MM.1S (cell line): ENCODE measurements around the gene POGLUT2.

Source experiments
- DNase-seq: peaks from one replicate; pipeline ENCODE4 v3.0.0-alpha.2; 2015
- H2AFZ ChIP-seq: fragments of 300-600 bp; sonication (generic); 2 replicates; pipeline ENCODE4 v1.6.0; 2016; ENCODE audit warnings: antibody characterized with exemption, low read length
- H3F3A ChIP-seq: fragments of 300-600 bp; sonication (generic); 2 replicates; pipeline ENCODE4 v1.6.1; 2016; ENCODE audit warnings: mild to moderate bottlenecking, antibody characterized with exemption, low read length, moderate library complexity, mixed read lengths; ENCODE audit not compliant: insufficient read depth
- H3K27ac ChIP-seq: fragments of 300-600 bp; sonication (generic); 2 replicates; pipeline ENCODE4 v1.5.1; 2016; ENCODE audit warnings: mild to moderate bottlenecking, low read length
- H3K27me3 ChIP-seq: fragments of 300-600 bp; sonication (generic); replicated peaks from 2 replicates; pipeline ENCODE4 v1.6.0; 2016; ENCODE audit warnings: low read length; ENCODE audit not compliant: insufficient read depth
- H3K36me3 ChIP-seq: fragments of 300-600 bp; sonication (generic); replicated peaks from 2 replicates; pipeline ENCODE4 v1.6.1; 2016; ENCODE audit warnings: mild to moderate bottlenecking, low read length, mixed read lengths; ENCODE audit not compliant: insufficient read depth
- H3K4me1 ChIP-seq: fragments of 300-600 bp; sonication (generic); 2 replicates; pipeline ENCODE4 v1.6.1; 2016; ENCODE audit warnings: low read length, mixed read lengths
- H3K4me2 ChIP-seq: fragments of 300-600 bp; sonication (generic); 2 replicates; pipeline ENCODE4 v1.6.0; 2016; ENCODE audit warnings: low read depth, low read length
- H3K4me3 ChIP-seq: fragments of 300-600 bp; sonication (generic); 2 replicates; pipeline ENCODE4 v1.5.1; 2016; ENCODE audit warnings: low read length, mixed read lengths
- H3K79me2 ChIP-seq: fragments of 300-600 bp; sonication (generic); 2 replicates; pipeline ENCODE4 v1.6.1; 2016; ENCODE audit warnings: mixed run types, low read length, mixed read lengths
- H3K9ac ChIP-seq: fragments of 300-600 bp; sonication (generic); 2 replicates; pipeline ENCODE4 v1.6.1; 2016; ENCODE audit warnings: low read length, mixed read lengths
- H3K9me2 ChIP-seq: fragments of 300-600 bp; sonication (generic); replicated peaks from 2 replicates; pipeline ENCODE4 v1.6.1; 2016; ENCODE audit warnings: mild to moderate bottlenecking, low read length, mixed read lengths; ENCODE audit not compliant: insufficient read depth
- H3K9me3 ChIP-seq: fragments of 300-600 bp; sonication (generic); replicated peaks from 2 replicates; pipeline ENCODE4 v1.6.1; 2016; ENCODE audit warnings: mild to moderate bottlenecking, low read length, mixed read lengths; ENCODE audit not compliant: insufficient read depth
- H4K20me1 ChIP-seq: fragments of 300-600 bp; sonication (generic); 2 replicates; pipeline ENCODE4 v1.6.1; 2016; ENCODE audit warnings: mild to moderate bottlenecking, low read length, moderate library complexity, mixed read lengths; ENCODE audit not compliant: insufficient read depth
- EZH2 ChIP-seq: fragments of 300-600 bp; sonication (generic); optimal IDR thresholded peaks from 2 replicates; pipeline ENCODE3; 2017; ENCODE audit warnings: low read depth, mild to moderate bottlenecking, antibody characterized with exemption, low read length, mixed read lengths
- EZH2phosphoT487 ChIP-seq: fragments of 300-600 bp; sonication (generic); IDR thresholded peaks from 2 replicates; pipeline ENCODE4 v1.6.1; 2018; ENCODE audit warnings: antibody characterized with exemption, low read length
- TF ChIP-seq, protein P1 (sequence below): fragments of 300-600 bp; sonication (generic); IDR thresholded peaks from 2 replicates; pipeline ENCODE4 v1.5.1; 2016; ENCODE audit warnings: antibody characterized with exemption, low read length, mixed read lengths

The POGLUT2 gene

GRCh38 chr13:102817241-102817640 lies 18.5 kb upstream of the POGLUT2 start:
- Histone ChIP-seq H3K4me1 (peaks cover 16% of the 10 kb centered on the region), H3K9me2 (no peaks in the 10 kb centered on the region), H3K9me3 (no peaks in the 10 kb centered on the region), H3K79me2 (peaks cover 20% of the 10 kb centered on the region), H3K36me3 (no peaks in the 10 kb centered on the region), H3K9ac (no peak overlapping the region), H4K20me1 (no peaks in the 10 kb centered on the region), H3K4me3 (no peak overlapping the region), H2AFZ (no peak overlapping the region), H3K27ac (no peak overlapping the region), H3K4me2 (no peak overlapping the region), H3K27me3 (no peaks in the 10 kb centered on the region), H3F3A (peaks cover 5% of the 10 kb centered on the region; the same call in 1 of the 2 replicates)
- no peak for TF ChIP-seq EZH2
- TF ChIP-seq, protein P1, sequence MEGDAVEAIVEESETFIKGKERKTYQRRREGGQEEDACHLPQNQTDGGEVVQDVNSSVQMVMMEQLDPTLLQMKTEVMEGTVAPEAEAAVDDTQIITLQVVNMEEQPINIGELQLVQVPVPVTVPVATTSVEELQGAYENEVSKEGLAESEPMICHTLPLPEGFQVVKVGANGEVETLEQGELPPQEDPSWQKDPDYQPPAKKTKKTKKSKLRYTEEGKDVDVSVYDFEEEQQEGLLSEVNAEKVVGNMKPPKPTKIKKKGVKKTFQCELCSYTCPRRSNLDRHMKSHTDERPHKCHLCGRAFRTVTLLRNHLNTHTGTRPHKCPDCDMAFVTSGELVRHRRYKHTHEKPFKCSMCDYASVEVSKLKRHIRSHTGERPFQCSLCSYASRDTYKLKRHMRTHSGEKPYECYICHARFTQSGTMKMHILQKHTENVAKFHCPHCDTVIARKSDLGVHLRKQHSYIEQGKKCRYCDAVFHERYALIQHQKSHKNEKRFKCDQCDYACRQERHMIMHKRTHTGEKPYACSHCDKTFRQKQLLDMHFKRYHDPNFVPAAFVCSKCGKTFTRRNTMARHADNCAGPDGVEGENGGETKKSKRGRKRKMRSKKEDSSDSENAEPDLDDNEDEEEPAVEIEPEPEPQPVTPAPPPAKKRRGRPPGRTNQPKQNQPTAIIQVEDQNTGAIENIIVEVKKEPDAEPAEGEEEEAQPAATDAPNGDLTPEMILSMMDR = no peak
- TF ChIP-seq EZH2phosphoT487 = no peak
- no peak for DNase-seq

- Histone ChIP-seq H3K4me2 (no peak overlapping the region), H2AFZ (no peak overlapping the region), H4K20me1 (no peaks in the 10 kb centered on the region), H3K9ac (no peak overlapping the region), H3K36me3 (no peaks in the 10 kb centered on the region), H3K9me3 (no peaks in the 10 kb centered on the region), H3K27me3 (no peaks in the 10 kb centered on the region), H3K9me2 (no peaks in the 10 kb centered on the region), H3F3A (peaks cover 5% of the 10 kb centered on the region; the same call in 1 of the 2 replicates), H3K27ac (no peak overlapping the region), H3K4me1 (peaks cover 19% of the 10 kb centered on the region), H3K79me2 (peaks cover 22% of the 10 kb centered on the region), H3K4me3 (no peak overlapping the region)
- TF ChIP-seq, protein P1 = no peak
- TF ChIP-seq EZH2phosphoT487 (no peak), EZH2 (no peak)
- DNase-seq = no peak
These were observed 17.9 kb upstream of the POGLUT2 start for GRCh38 chr13:102816708-102817107.

DNA sequence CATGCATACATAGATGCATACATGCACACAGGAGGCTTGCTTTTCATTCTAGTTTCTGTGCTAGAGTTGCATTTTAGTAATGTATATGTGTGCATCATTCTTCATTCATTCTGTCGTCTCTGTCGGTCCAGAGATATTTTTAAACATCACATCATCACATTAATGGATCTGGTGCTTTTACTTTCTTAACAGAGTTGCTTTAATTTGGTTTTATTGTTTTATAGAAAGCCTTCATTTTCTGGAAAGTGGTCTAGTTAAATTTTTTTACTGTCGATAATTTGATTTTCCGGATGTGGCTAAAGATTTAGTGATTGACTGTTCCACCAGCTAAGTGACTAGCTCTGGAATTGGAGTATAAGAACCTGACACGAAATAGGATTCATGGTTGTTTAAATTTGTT lies 17.0 kb upstream of the POGLUT2 start:
- H3K79me2 ChIP-seq = peaks cover 28% of the 10 kb centered on the region
- peaks cover 19% of the 10 kb centered on the region for H3K4me1 ChIP-seq
- H3K9ac ChIP-seq = no peak overlapping the region
- H4K20me1 ChIP-seq = no peaks in the 10 kb centered on the region
- no peaks in the 10 kb centered on the region for H3K36me3 ChIP-seq
- no peak overlapping the region for H3K4me2 ChIP-seq
- H2AFZ ChIP-seq = no peak overlapping the region
- no peaks in the 10 kb centered on the region for H3K9me3 ChIP-seq
- no peak overlapping the region for H3K4me3 ChIP-seq
- TF ChIP-seq EZH2phosphoT487 (no peak), EZH2 (no peak)
- TF ChIP-seq, protein P1 = no peak
- H3K27ac ChIP-seq = no peak overlapping the region
- no peaks in the 10 kb centered on the region for H3K9me2 ChIP-seq
- H3F3A ChIP-seq = peaks cover 5% of the 10 kb centered on the region
- DNase-seq = no peak
- no peaks in the 10 kb centered on the region for H3K27me3 ChIP-seq
